ENCODE results near the gene CDH18. TPM values are rescaled to one million over a fixed set of nuclear protein-coding genes. Genes with fewer than 3 reads are reported as not detected.

Gene CDH18
- total and polyA plus RNA-seq, 2 of the 13 experiments (the other 11 are each of a cell fraction or from before 2014, with no cell fraction given), result not detected

DNA sequence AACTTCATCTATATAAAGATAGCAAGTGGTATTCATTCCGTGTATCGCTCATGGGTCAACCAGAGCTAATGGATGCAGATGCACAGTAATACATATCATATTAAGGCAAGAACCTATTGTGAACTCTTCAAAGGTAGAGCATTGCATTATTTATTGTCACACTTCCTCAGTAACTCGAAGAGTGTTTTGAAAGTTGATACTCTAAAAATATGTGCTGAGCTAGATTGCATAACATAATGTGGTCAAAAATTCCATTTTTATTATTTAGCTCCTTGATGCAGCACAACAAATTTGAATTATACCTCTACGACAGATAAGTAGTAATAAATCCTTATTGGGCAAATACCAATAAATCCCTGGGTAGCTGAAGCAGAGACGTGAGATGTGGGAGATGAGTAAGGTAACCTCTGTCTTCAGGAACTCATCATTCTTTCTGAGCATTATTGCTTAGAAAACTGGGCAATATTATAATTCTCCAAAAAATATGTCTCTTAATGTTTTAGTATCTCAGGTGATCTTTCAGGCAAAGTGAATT lies 70.3 kb downstream of the CDH18 start:
- no TSS peak for BruUV-seq (replicated peaks)
- Histone ChIP-seq H3K9ac (ENCODE audit: insufficient read depth, low read depth, low read length) (no peak overlapping the region), H3K36me3 (replicated peaks in 1 of 2; ENCODE audit: control insufficient read depth in 1 of 2, insufficient read depth in 2 of 2, low read length in 2 of 2) (no peaks in the 10 kb centered on the region), H3K27ac (ENCODE audit: extremely low read length, insufficient read depth, low read length) (no peak overlapping the region), H3K4me3 (replicated peaks in 1 of 3; ENCODE audit: insufficient read depth in 1 of 3, low read depth in 2 of 3, low read length in 3 of 3) (no peak overlapping the region), H3K27me3 (ENCODE audit: control insufficient read depth in 1 of 2, insufficient read depth in 2 of 2, low read length in 2 of 2) (no peaks in the 10 kb centered on the region; a peak in 1 of 5 replicates), H3K9me3 (ENCODE audit: low read length) (no peaks in the 10 kb centered on the region), H3K4me1 (ENCODE audit: insufficient read depth, low read length) (no peaks in the 10 kb centered on the region), H2AFZ (ENCODE audit: low read length) (no peak overlapping the region), H3K79me2 (ENCODE audit: insufficient read depth, low read length) (no peaks in the 10 kb centered on the region), H4K20me1 (ENCODE audit: insufficient read depth, low read length) (no peaks in the 10 kb centered on the region), H3K4me2 (ENCODE audit: low read depth, low read length) (no peak overlapping the region)
- DNase-seq (ENCODE audit: low spot score) (no peak), ATAC-seq (no peak), FAIRE-seq (no peak)
- CTCF ChIA-PET (ENCODE audit: low intra/inter-chr PET ratio, low total read pairs), result no interaction called here
- intact Hi-C loops (cut with micrococcal nuclease; ENCODE audit: unreplicated experiment), result no loop called here
- POLR2A ChIA-PET, result no interaction called here
- in situ Hi-C loops (cut with HindIII; ENCODE audit: extremely low pct_ligation_motif_present, low pct_unique_long_range_greater_than_20kb), result no loop called here
- 6% methylated on average over 5 of the region's 5 CpGs for WGBS (ENCODE audit: low lambda C conversion rate)
- TF ChIP-seq PRPF4 (IDR thresholded peaks at IDR 0.05; ENCODE audit: low read depth, low read length, poor library complexity, severe bottlenecking) (no peak), POLR2G (IDR thresholded peaks at IDR 0.05; ENCODE audit: low read depth, low read length) (no peak), ZNF839 (CRISPR knock-in tag; IDR thresholded peaks at IDR 0.05; ENCODE audit: borderline replicate concordance) (no peak), RFX1 (IDR thresholded peaks at IDR 0.05) (no peak), ZNF224 (CRISPR knock-in tag; IDR thresholded peaks at IDR 0.05) (no peak), ZNF563 (CRISPR knock-in tag; IDR thresholded peaks at IDR 0.05) (no peak), ZNF780A (CRISPR knock-in tag; IDR thresholded peaks at IDR 0.05) (no peak), SP140L (CRISPR knock-in tag; IDR thresholded peaks at IDR 0.05; ENCODE audit: borderline replicate concordance) (no peak), MXI1 (IDR thresholded peaks at IDR 0.05; ENCODE audit: borderline replicate concordance, low read depth, low read length) (no peak)
- TF ChIP-seq, protein P1, sequence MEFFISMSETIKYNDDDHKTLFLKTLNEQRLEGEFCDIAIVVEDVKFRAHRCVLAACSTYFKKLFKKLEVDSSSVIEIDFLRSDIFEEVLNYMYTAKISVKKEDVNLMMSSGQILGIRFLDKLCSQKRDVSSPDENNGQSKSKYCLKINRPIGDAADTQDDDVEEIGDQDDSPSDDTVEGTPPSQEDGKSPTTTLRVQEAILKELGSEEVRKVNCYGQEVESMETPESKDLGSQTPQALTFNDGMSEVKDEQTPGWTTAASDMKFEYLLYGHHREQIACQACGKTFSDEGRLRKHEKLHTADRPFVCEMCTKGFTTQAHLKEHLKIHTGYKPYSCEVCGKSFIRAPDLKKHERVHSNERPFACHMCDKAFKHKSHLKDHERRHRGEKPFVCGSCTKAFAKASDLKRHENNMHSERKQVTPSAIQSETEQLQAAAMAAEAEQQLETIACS (CRISPR knock-in tag; IDR thresholded peaks at IDR 0.05), result no peak
- TF ChIP-seq, protein P2, sequence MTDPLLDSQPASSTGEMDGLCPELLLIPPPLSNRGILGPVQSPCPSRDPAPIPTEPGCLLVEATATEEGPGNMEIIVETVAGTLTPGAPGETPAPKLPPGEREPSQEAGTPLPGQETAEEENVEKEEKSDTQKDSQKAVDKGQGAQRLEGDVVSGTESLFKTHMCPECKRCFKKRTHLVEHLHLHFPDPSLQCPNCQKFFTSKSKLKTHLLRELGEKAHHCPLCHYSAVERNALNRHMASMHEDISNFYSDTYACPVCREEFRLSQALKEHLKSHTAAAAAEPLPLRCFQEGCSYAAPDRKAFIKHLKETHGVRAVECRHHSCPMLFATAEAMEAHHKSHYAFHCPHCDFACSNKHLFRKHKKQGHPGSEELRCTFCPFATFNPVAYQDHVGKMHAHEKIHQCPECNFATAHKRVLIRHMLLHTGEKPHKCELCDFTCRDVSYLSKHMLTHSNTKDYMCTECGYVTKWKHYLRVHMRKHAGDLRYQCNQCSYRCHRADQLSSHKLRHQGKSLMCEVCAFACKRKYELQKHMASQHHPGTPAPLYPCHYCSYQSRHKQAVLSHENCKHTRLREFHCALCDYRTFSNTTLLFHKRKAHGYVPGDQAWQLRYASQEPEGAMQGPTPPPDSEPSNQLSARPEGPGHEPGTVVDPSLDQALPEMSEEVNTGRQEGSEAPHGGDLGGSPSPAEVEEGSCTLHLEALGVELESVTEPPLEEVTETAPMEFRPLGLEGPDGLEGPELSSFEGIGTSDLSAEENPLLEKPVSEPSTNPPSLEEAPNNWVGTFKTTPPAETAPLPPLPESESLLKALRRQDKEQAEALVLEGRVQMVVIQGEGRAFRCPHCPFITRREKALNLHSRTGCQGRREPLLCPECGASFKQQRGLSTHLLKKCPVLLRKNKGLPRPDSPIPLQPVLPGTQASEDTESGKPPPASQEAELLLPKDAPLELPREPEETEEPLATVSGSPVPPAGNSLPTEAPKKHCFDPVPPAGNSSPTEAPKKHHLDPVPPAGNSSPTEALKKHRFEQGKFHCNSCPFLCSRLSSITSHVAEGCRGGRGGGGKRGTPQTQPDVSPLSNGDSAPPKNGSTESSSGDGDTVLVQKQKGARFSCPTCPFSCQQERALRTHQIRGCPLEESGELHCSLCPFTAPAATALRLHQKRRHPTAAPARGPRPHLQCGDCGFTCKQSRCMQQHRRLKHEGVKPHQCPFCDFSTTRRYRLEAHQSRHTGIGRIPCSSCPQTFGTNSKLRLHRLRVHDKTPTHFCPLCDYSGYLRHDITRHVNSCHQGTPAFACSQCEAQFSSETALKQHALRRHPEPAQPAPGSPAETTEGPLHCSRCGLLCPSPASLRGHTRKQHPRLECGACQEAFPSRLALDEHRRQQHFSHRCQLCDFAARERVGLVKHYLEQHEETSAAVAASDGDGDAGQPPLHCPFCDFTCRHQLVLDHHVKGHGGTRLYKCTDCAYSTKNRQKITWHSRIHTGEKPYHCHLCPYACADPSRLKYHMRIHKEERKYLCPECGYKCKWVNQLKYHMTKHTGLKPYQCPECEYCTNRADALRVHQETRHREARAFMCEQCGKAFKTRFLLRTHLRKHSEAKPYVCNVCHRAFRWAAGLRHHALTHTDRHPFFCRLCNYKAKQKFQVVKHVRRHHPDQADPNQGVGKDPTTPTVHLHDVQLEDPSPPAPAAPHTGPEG (CRISPR knock-in tag; IDR thresholded peaks at IDR 0.05), result no peak
- TF ChIP-seq, protein P3, sequence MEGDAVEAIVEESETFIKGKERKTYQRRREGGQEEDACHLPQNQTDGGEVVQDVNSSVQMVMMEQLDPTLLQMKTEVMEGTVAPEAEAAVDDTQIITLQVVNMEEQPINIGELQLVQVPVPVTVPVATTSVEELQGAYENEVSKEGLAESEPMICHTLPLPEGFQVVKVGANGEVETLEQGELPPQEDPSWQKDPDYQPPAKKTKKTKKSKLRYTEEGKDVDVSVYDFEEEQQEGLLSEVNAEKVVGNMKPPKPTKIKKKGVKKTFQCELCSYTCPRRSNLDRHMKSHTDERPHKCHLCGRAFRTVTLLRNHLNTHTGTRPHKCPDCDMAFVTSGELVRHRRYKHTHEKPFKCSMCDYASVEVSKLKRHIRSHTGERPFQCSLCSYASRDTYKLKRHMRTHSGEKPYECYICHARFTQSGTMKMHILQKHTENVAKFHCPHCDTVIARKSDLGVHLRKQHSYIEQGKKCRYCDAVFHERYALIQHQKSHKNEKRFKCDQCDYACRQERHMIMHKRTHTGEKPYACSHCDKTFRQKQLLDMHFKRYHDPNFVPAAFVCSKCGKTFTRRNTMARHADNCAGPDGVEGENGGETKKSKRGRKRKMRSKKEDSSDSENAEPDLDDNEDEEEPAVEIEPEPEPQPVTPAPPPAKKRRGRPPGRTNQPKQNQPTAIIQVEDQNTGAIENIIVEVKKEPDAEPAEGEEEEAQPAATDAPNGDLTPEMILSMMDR (CRISPR knock-in tag; IDR thresholded peaks at IDR 0.05), result no peak
- TF ChIP-seq, protein P4, sequence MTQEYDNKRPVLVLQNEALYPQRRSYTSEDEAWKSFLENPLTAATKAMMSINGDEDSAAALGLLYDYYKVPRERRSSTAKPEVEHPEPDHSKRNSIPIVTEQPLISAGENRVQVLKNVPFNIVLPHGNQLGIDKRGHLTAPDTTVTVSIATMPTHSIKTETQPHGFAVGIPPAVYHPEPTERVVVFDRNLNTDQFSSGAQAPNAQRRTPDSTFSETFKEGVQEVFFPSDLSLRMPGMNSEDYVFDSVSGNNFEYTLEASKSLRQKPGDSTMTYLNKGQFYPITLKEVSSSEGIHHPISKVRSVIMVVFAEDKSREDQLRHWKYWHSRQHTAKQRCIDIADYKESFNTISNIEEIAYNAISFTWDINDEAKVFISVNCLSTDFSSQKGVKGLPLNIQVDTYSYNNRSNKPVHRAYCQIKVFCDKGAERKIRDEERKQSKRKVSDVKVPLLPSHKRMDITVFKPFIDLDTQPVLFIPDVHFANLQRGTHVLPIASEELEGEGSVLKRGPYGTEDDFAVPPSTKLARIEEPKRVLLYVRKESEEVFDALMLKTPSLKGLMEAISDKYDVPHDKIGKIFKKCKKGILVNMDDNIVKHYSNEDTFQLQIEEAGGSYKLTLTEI (CRISPR knock-in tag; conservative IDR thresholded peaks at IDR 0.05), result no peak
